ENCODE measurements around the gene CAPN7.
A peak's percentile ranks its signal among the peaks of the same experiment; 100 is the strongest.

The CAPN7 gene

GRCh38 chr3:15298504-15298903, 92.5 kb downstream of the CAPN7 start:
- ChIA-PET POLR2A (ENCODE audit: low non-redundant PET) (no interaction called here), CTCF (no interaction called here)
- TF ChIP-seq CTCF (conservative IDR thresholded peaks at IDR 0.05; ENCODE audit: low read depth) = no peak
- H3K27ac ChIP-seq = no peak overlapping the region
- no peak for DNase-seq (ENCODE audit: low spot score)

GRCh38 chr3:15299036-15299435, 93.0 kb downstream of the CAPN7 start:
- POLR2A ChIA-PET (ENCODE audit: low non-redundant PET) = no interaction called here
- no peak overlapping the region for H3K27ac ChIP-seq
- CTCF ChIA-PET = interaction anchor here (0.6 kb wide), 1 partner anchor 32 kb away, joined by 3 read pairs; no protein-coding TSS in a partner anchor
- DNase-seq (ENCODE audit: low spot score) = no peak
- TF ChIP-seq CTCF (conservative IDR thresholded peaks at IDR 0.05; ENCODE audit: low read depth) = no peak

GRCh38 chr3:15300323-15301078, 94.5 kb downstream of the CAPN7 start:
- peak; percentile 75 for DNase-seq (ENCODE audit: low spot score)
- CTCF ChIA-PET = interaction anchor here (0.5 kb wide), 1 partner anchor 12 kb away, joined by 3 read pairs; no protein-coding TSS in a partner anchor
- POLR2A ChIA-PET (ENCODE audit: low non-redundant PET) = no interaction called here
- peak overlapping the region; percentile 55 for H3K27ac ChIP-seq
- no peak for TF ChIP-seq CTCF (conservative IDR thresholded peaks at IDR 0.05; ENCODE audit: low read depth)

- no peak for TF ChIP-seq CTCF (conservative IDR thresholded peaks at IDR 0.05; ENCODE audit: low read depth)
- ChIA-PET POLR2A (ENCODE audit: low non-redundant PET) (no interaction called here), CTCF (no interaction called here)
- DNase-seq (ENCODE audit: low spot score) = no peak
- no peak overlapping the region for H3K27ac ChIP-seq
These were observed 95.7 kb downstream of the CAPN7 start for GRCh38 chr3:15301761-15302160.

Data from RWPE1 (cell line).